NT2/D1 (cell line): ENCODE data around the gene MEG3.
A peak's percentile ranks its signal among the peaks of the same experiment; 100 is the strongest.

Experiments used
- DNase-seq: peaks from one replicate; pipeline ENCODE4 v3.0.0-alpha.2; 2011; ENCODE audit warnings: low read depth, low spot score
- H3K27me3 ChIP-seq: 2 replicates; pipeline ENCODE4 v1.6.0; 2011; ENCODE audit warnings: mild to moderate bottlenecking; ENCODE audit not compliant: insufficient read length, insufficient read depth
- H3K36me3 ChIP-seq: 2 replicates; pipeline ENCODE4 v1.6.1; 2011; ENCODE audit warnings: mild to moderate bottlenecking, low read length, mixed read lengths; ENCODE audit not compliant: insufficient read depth, insufficient read length
- H3K4me1 ChIP-seq: 2 replicates; pipeline ENCODE4 v1.5.1; 2011; ENCODE audit not compliant: insufficient read depth, insufficient read length
- H3K4me3 ChIP-seq: 2 replicates; pipeline ENCODE4 v1.5.1; 2011; ENCODE audit warnings: low read depth; ENCODE audit not compliant: insufficient read length
- H3K9ac ChIP-seq: 2 replicates; pipeline ENCODE4 v1.6.0; 2011; ENCODE audit warnings: low read depth; ENCODE audit not compliant: insufficient read length
- H3K9me3 ChIP-seq: 2 replicates; pipeline ENCODE4 v1.5.1; 2011; ENCODE audit warnings: mild to moderate bottlenecking, low read length; ENCODE audit not compliant: insufficient read depth
- SUZ12 ChIP-seq: IDR thresholded peaks from 2 replicates; pipeline ENCODE4 v1.6.1; 2011; ENCODE audit not compliant: insufficient read length, insufficient read depth; ENCODE audit errors: extremely low read depth
- YY1 ChIP-seq: IDR thresholded peaks from 2 replicates; pipeline ENCODE4 v1.6.1; 2011; ENCODE audit not compliant: insufficient read length, insufficient read depth
- ZNF274 ChIP-seq: IDR thresholded peaks from 2 replicates; pipeline ENCODE4 v1.6.1; 2011; ENCODE audit warnings: mild to moderate bottlenecking, low read depth, low read length

Gene MEG3

DNA sequence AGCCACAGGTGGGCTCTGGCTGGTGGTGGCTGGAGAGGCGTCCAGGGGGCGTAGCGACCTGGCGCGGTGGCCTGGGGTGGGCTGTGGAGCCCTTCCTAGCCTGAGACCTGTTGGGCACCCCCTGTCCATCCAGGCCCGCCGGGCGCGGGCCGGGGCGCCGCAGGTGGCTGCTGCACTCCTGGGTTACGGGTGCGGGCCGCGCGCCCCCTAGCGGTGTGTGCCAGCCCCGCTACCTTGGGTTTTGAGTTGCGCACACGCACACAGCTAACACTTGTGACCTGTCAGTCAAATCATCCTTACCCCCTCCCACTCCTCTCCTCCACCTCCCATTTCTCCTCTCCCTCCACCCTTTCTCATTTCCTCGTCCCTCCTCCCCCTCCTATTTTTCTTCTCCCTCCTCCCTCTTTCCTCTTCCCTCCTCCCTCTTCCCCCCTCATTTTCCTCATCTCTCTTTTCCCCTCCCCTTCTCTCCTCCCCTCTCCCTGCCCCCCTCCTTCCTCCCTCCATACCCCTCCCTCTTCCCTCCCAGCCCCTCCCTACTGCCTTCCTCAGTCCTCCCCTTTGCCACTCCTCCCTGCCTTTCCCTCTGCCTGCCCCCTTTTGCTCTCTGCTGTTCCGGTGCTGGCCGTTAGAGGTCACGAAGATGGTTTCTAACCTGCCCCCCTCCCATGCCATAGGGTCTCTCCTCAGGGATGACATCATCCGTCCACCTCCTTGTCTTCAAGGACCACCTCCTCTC lies 2.3 kb downstream of the MEG3 start:
- Histone ChIP-seq H3K27me3 (no peaks in the 10 kb centered on the region), H3K4me1 (peaks cover 10% of the 10 kb centered on the region), H3K4me3 (no peak overlapping the region), H3K36me3 (no peaks in the 10 kb centered on the region), H3K9ac (no peak overlapping the region), H3K9me3 (no peaks in the 10 kb centered on the region; the same call in 1 of the 2 replicates)
- TF ChIP-seq YY1 = no peak
- no peak for TF ChIP-seq SUZ12
- no peak for TF ChIP-seq ZNF274
- no peak for DNase-seq

DNA sequence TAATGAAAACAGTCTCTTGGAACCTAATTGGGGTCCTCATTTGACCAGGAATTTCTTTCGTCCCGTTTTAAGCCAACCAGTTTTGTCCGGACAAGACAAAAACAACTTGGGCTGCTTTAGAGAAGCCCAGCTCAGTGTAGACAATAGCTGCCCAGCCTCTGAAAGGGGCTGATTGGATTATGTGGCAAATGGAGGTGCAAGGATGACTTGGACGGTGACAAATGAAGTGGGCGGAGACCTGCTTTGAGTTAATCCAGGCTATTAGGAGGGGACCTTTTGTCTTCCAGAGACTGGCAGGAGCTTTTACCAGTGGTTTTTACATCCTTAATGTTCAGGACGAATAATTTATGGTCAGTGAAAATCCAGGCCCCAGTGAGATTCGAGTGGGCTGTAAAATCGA lies 4.8 kb downstream of the MEG3 start:
- no peak for DNase-seq
- Histone ChIP-seq H3K9me3 (no peaks in the 10 kb centered on the region; the same call in 1 of the 2 replicates), H3K4me3 (no peak overlapping the region), H3K4me1 (peaks cover 8% of the 10 kb centered on the region), H3K9ac (peak overlapping the region; percentile 51), H3K27me3 (no peaks in the 10 kb centered on the region), H3K36me3 (no peaks in the 10 kb centered on the region)
- TF ChIP-seq ZNF274 (no peak), YY1 (no peak), SUZ12 (no peak)

DNA sequence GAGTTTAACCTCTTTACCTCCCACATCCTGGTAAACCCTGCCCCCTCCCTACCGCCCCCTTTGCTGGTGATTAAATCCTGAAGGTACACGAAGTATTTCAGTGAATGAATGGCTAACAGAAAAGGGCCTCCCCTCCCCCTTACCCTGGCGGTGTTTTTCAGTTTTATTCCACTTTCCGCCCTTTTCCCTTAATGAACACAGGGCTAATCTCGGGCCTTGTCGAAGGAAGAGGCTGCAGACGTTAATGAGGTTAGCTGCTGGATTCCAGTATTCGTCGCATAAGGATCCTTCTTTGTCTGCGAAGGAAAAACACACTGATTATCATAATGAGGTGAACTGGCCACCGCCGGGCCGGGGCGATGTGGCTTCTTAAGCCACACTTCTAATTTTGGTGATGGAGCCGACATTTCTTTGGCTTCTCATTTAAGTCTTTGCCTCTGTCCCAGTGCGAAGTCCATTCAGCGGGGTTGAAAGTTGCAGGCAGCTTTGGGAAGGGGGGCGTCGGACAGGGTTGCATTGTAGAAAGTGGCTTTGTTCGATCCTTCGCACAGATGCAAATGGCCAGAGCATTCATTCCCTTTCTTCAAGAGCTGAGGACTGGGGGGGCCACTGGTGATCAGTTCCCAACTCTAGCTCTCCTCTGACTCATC lies 6.5 kb downstream of the MEG3 start:
- H3K4me3 ChIP-seq = peak overlapping the region; percentile 9
- no peaks in the 10 kb centered on the region for H3K36me3 ChIP-seq
- H3K9ac ChIP-seq = peak overlapping the region; percentile 27
- DNase-seq = no peak
- TF ChIP-seq YY1 = no peak
- TF ChIP-seq ZNF274 = no peak
- no peak for TF ChIP-seq SUZ12
- peaks cover 10% of the 10 kb centered on the region for H3K4me1 ChIP-seq
- H3K27me3 ChIP-seq = no peaks in the 10 kb centered on the region
- H3K9me3 ChIP-seq = no peaks in the 10 kb centered on the region

DNA sequence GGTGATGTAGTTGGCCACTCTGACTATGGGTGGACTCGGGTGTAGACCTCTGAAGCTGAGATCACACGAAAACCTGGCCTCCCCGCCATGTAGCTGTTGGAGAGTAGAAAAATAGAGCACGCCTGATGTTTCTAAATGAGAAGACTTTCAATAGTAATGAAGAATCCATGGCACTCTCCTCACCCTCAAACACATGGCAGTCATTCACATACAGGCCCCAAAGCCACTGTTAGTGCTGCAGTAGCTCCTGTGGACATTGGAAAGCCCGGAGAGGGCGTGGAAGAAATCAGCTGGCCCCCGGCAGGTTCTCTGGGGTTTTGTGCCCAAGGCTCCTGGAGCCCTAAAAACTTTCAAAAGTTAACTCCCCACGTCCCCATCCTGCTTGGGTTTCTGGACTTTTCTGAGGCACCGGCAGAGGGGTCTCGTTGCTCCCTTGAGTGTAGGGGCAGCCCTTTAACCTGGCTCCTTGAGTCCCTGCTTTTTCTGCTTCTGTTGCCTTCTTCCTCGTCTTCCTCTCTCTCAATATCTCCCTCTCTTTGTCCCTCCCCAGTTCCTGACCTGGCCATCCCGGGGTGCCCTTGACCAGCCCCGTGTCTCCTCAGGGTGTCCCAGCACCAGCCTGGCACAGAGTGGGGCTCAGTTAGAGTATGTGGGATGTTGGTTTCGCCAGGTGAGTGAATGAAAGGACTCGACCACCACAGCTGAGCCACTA lies 8.3 kb downstream of the MEG3 start:
- peaks cover 17% of the 10 kb centered on the region for H3K4me1 ChIP-seq
- no peaks in the 10 kb centered on the region for H3K9me3 ChIP-seq
- TF ChIP-seq ZNF274 = no peak
- no peak for TF ChIP-seq YY1
- no peak for TF ChIP-seq SUZ12
- H3K4me3 ChIP-seq = no peak overlapping the region
- no peak overlapping the region for H3K9ac ChIP-seq
- no peaks in the 10 kb centered on the region for H3K36me3 ChIP-seq
- no peaks in the 10 kb centered on the region for H3K27me3 ChIP-seq
- DNase-seq = no peak

DNA sequence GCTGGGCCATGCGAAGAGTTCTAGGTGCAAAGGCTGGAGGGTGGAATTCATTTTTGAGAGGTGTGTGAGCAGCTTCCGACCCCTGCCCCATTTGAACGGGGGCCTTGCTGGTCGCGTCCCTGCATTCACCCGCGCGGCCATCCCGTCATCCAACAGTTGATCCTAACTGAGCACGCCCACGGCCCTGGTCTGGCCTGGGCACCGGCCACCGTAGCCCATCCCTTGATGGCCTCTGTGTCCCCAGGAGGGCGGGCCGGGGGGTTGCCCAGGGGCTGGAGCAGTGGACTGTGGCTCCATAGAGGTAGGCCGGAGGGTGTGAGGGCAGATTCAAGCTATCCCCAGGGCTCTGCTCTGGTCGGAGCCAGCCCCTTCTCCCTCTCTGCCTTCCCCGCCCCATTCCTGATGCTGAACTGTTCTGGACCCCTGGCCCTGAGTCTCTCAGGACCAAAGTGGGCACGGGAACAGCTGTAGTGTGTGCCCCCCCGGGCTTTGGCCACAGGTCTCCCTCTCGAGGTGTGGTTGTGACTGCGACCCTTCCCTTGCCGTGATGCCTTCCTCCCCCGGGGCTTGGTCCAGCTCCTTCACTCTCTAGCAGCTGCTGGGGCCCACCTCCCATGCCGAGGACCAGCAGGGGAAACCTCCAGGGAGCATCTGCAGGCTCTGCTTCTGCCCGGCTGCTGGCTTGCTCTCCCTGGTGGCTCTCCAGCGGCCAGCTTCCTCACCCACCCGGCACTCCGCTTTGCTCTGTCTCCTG lies 9.1 kb downstream of the MEG3 start:
- DNase-seq = no peak
- Histone ChIP-seq H3K4me1 (peaks cover 21% of the 10 kb centered on the region), H3K36me3 (no peaks in the 10 kb centered on the region), H3K9ac (no peak overlapping the region), H3K4me3 (no peak overlapping the region), H3K27me3 (no peaks in the 10 kb centered on the region), H3K9me3 (no peaks in the 10 kb centered on the region)
- TF ChIP-seq SUZ12 (no peak), ZNF274 (no peak), YY1 (no peak)

DNA sequence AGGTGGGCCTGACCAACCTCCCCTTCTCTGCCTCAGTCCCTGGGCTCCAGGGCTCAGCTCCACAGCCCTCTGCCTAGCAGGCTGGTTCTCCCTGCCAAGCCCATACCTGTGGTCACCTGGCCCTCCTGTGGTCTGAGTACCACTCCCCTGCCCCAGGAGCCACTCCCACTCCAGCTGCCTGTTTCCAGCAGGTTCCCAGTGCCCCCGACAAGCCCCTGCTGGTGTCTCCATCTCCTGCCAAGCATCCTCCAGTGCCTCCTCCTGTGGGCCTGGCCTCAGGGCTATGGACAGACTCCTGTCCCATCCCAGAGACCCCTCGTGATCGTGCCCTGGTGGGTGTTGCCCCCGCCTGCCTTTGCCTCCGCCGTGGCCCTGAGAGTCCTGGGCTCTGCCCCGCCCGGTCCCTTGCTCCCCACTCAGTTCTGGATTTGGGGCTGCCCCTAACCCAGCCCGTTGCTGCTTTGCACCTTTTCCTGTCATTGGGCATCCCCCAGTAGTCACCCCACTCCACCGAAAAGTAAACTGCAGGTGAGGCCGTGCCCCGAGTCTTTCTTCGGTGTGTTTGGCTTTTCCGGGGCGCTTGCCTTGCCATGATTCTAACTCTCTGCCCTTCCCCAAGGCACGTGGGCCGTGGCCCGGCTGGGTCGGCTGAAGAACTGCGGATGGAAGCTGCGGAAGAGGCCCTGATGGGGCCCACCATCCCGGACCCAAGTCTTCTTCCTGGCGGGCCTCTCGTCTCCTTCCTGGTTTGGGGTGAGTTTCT lies 9.8 kb downstream of the MEG3 start:
- H3K9ac ChIP-seq = no peak overlapping the region
- H3K4me1 ChIP-seq = peaks cover 22% of the 10 kb centered on the region
- H3K4me3 ChIP-seq = no peak overlapping the region
- H3K36me3 ChIP-seq = no peaks in the 10 kb centered on the region
- DNase-seq = no peak
- no peaks in the 10 kb centered on the region for H3K27me3 ChIP-seq
- no peaks in the 10 kb centered on the region for H3K9me3 ChIP-seq
- TF ChIP-seq SUZ12 (no peak), ZNF274 (no peak), YY1 (no peak)
